HEK293T (cell line): ENCODE data around the gene IFT80.

Experiments used
- BHLHE40 ChIP-seq: fragments of 450-650 bp; IDR thresholded peaks from 2 replicates; pipeline ENCODE4 v1.6.1; 2016; ENCODE audit warnings: mild to moderate bottlenecking, moderate library complexity, borderline replicate concordance
- ELF4 ChIP-seq: fragments of 450-650 bp; IDR thresholded peaks from 2 replicates; pipeline ENCODE4 v1.6.1; 2017; ENCODE audit warnings: antibody characterized with exemption
- FOXA1 ChIP-seq: fragments of 450-650 bp; IDR thresholded peaks from 2 replicates; pipeline ENCODE4 v1.6.1; 2016; ENCODE audit warnings: mild to moderate bottlenecking
- FOXM1 ChIP-seq: fragments of 450-650 bp; IDR thresholded peaks from 2 replicates; pipeline ENCODE4 v1.6.1; 2017; ENCODE audit warnings: mild to moderate bottlenecking, borderline replicate concordance
- PKNOX1 ChIP-seq: fragments of 450-650 bp; IDR thresholded peaks from 2 replicates; pipeline ENCODE4 v1.6.1; 2016
- SP1 ChIP-seq: fragments of 450-650 bp; IDR thresholded peaks from 2 replicates; pipeline ENCODE4 v1.6.1; 2017
- SUZ12 ChIP-seq: fragments of 450-650 bp; IDR thresholded peaks from 2 replicates; pipeline ENCODE4 v1.6.1; 2016; ENCODE audit warnings: mild to moderate bottlenecking

- TF ChIP-seq FOXM1: no peak
- TF ChIP-seq SUZ12: no peak
- TF ChIP-seq ELF4: no peak
- no peak for TF ChIP-seq PKNOX1
- TF ChIP-seq SP1: no peak
- no peak for TF ChIP-seq FOXA1
- TF ChIP-seq BHLHE40: no peak
Measured at GRCh38 chr3:160417311-160417710, 18.3 kb upstream of the IFT80 start.
